ENCODE data around the gene ERBIN. TPM values are rescaled to one million over a fixed set of nuclear protein-coding genes. Genes with fewer than 3 reads are reported as not detected.

The ERBIN gene
- total RNA-seq, 2 experiments from 2014 or later: 44.8 to 52.3 TPM

DNA sequence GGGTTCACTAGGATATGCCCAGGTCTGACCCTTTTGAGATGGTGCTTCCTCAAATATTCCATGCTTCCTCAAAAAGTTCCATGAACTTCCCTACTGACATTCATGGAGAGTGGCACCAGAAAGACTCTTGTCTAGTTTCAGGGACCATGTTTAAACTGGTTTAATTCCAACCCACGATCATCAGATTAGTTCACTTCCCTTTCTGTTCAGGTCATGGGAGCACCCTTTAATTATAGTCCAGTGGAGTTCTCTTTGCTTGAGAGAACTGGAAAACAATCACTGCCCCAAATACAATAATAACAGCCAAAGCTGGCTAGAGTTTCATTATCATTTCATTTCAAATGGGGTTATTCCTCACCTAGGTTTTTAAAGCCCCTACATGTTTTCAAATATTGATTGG lies 9.7 kb upstream of the ERBIN start:
- no peaks in the 10 kb centered on the region for H3K36me3 Mint-ChIP-seq (ENCODE audit: low read depth)
- intact Hi-C loops (cut with DNase I, micrococcal nuclease): no loop called here
- no peak overlapping the region for H3K27ac Mint-ChIP-seq
- CTCF ChIA-PET: interaction anchor here (0.8 to 1.6 kb wide), 4 partner anchors 8 to 156 kb away, joined by 3 to 5 read pairs (median 4); no protein-coding TSS in a partner anchor
- ATAC-seq (no peak), DNase-seq (no peak)
- H3K4me3 Mint-ChIP-seq: no peak overlapping the region
- POLR2A ChIA-PET: interaction anchor here (0.6 kb wide), 1 partner anchor 428 kb away, joined by 4 read pairs; no protein-coding TSS in a partner anchor
- peaks cover 7% of the 10 kb centered on the region for H3K4me1 Mint-ChIP-seq
- H3K27me3 Mint-ChIP-seq: no peaks in the 10 kb centered on the region
- H3K9me3 Mint-ChIP-seq (ENCODE audit: low read depth): no peaks in the 10 kb centered on the region

DNA sequence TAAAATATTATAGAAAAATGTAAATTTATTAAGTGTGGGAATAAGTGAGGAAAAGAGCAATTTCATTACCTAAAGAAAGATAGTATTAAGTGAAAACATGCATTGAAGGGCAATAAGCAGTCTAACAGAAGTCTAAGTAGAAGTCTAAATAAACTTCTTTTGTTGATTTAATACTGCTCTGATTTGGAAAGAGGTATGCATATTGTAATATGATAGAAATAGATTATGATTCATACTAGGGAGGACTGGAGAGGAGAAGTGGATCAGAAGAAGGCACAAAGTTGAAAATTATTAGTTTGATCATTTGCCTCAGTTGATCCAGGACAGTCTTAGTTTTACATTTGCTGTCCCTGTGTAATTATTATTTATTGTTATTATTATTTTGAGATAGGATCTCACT lies 6.6 kb upstream of the ERBIN start:
- H3K9me3 Mint-ChIP-seq (ENCODE audit: low read depth): no peaks in the 10 kb centered on the region
- H3K4me3 Mint-ChIP-seq: no peak overlapping the region
- ChIA-PET CTCF (interaction anchor here (0.6 to 1.3 kb wide), 3 partner anchors 18 to 1284 kb away, joined by 3 to 4 read pairs (median 3); no protein-coding TSS in a partner anchor), POLR2A (no interaction called here)
- H3K36me3 Mint-ChIP-seq (ENCODE audit: low read depth): no peaks in the 10 kb centered on the region
- H3K27ac Mint-ChIP-seq: no peak overlapping the region
- H3K4me1 Mint-ChIP-seq: peaks cover 13% of the 10 kb centered on the region
- DNase-seq: no peak
- H3K27me3 Mint-ChIP-seq: no peaks in the 10 kb centered on the region
- intact Hi-C loops (cut with DNase I, micrococcal nuclease): loop anchor here (10.0 kb wide), 2 partner anchors 115 to 905 kb away; no protein-coding TSS in a partner anchor
- ATAC-seq: no peak

DNA sequence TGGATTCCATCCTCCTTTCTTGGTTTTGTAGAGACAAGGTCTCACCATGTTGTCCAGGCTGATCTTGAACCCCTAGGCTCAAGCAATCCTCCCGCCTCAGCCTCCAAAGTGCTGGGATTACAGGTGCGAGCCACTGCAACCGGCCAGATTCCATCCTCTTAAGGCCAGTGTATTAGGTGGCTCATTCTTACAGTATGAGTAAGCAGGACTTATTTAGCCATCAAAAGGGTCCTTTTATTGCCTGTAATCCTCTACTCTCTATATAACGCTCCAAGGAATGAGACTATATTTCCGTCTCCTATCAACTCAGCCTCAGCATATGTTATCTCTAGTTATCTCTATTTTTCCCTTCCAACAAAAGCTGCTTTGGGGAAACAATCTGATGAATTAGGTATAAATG lies 3.0 kb upstream of the ERBIN start:
- intact Hi-C loops (cut with DNase I, micrococcal nuclease): loop anchor here (10.0 kb wide), 2 partner anchors 119 to 901 kb away; no protein-coding TSS in a partner anchor
- H3K4me1 Mint-ChIP-seq: peaks cover 13% of the 10 kb centered on the region
- ATAC-seq: no peak
- H3K27me3 Mint-ChIP-seq: no peaks in the 10 kb centered on the region
- H3K36me3 Mint-ChIP-seq (ENCODE audit: low read depth): no peaks in the 10 kb centered on the region
- ChIA-PET POLR2A (interaction anchor here (0.6 kb wide), 1 partner anchor 15 kb away, joined by 3 read pairs; no protein-coding TSS in a partner anchor), CTCF (no interaction called here)
- no peak for DNase-seq
- H3K4me3 Mint-ChIP-seq: no peak overlapping the region
- H3K9me3 Mint-ChIP-seq (ENCODE audit: low read depth): no peaks in the 10 kb centered on the region
- no peak overlapping the region for H3K27ac Mint-ChIP-seq

DNA sequence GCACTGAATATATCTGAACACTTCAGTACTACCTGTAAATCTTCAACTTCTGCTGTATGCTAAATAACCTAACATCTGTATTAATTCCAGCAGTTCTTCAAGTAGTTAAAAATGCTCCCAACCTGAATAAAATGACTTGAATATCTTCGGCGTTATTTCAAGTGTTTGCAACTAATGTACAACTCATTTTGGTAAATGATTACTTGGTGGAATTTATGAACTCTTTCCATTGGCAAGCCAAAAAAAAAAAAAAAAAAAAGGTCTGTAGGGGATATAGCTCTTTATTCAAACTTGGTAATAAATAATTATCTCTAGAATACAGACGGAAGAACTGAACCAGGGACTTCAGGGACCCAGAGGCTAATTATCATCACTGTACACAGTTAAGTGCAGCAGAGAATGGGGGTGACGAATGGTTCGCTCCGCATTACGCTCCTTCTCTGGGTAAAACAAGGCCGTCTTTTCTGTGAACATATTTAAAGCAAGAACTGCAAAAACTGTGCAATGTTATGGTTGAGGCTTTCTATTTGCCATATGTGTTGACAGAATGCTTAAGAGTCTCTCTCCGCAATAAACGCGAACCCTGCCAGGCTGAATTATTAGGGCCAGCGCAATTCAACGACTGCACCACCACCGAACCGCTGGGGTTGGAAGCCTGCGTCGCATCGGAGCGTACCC lies 1.9 kb upstream of the ERBIN start:
- no peak for ATAC-seq
- Mint-ChIP-seq H3K4me1 (peaks cover 16% of the 10 kb centered on the region), H3K36me3 (ENCODE audit: low read depth) (no peaks in the 10 kb centered on the region), H3K9me3 (ENCODE audit: low read depth) (no peaks in the 10 kb centered on the region), H3K27ac (peak overlapping the region; percentile 68), H3K27me3 (no peaks in the 10 kb centered on the region), H3K4me3 (peak overlapping the region; percentile 71)
- ChIA-PET CTCF (interaction anchor here (0.6 to 1.1 kb wide), 6 partner anchors 9 to 316 kb away, joined by 3 read pairs; no protein-coding TSS in a partner anchor), POLR2A (interaction anchor here (0.8 to 1.0 kb wide), 2 partner anchors 199 to 219 kb away, joined by 4 to 7 read pairs; partner anchors contain the start of gene SREK1)
- intact Hi-C loops (cut with DNase I, micrococcal nuclease): loop anchor here (1.0 to 10.0 kb wide), 11 partner anchors 38 to 900 kb away; partner anchors contain the start of genes CENPK (in 1 of the 2), PPWD1 (in 1 of the 2), SHLD3 (in 1 of the 2) and SREK1 (in 1 of the 2)
- DNase-seq: no peak

DNA sequence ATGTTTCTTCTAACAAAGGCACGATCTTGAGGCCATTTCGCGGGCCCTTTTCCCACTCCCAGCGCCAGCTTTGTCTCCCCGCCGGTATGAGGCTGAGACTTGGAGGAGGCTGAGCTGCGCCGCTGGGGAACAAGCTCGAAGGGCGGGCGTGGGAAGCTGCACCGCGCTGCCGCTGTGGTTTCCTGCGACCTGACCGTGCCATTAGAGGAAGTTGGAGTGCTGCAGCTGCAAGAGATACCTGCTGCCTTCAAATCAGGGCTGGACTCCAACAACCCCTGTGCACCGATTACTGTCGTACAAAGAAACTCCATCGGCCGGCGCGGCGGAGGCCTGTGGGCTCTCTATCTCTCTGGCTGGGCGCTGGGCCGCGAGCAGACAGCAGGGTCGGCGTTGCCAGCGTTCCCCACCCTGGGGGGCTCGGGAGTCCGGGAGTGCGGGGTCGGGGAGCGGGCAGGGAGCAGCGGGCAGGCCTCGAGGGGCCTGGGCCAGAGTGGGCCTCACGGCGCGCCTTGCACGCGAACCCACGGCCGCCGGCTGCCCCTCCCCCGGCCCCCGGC lies 1.3 kb upstream of the ERBIN start:
- Mint-ChIP-seq H3K27me3 (no peaks in the 10 kb centered on the region), H3K9me3 (ENCODE audit: low read depth) (no peaks in the 10 kb centered on the region), H3K4me1 (peaks cover 22% of the 10 kb centered on the region), H3K27ac (peak overlapping the region; percentile 68), H3K36me3 (ENCODE audit: low read depth) (no peaks in the 10 kb centered on the region), H3K4me3 (peak overlapping the region; percentile 71)
- DNase-seq: peak; percentile 82
- ChIA-PET POLR2A (interaction anchor here (1.0 kb wide), 1 partner anchor 219 kb away, joined by 4 read pairs; the partner anchor contains the start of gene SREK1), CTCF (interaction anchor here (0.6 to 1.1 kb wide), 6 partner anchors 9 to 316 kb away, joined by 3 to 4 read pairs (median 3); no protein-coding TSS in a partner anchor)
- intact Hi-C loops (cut with DNase I, micrococcal nuclease): loop anchor here (1.0 to 10.0 kb wide), 11 partner anchors 37 to 900 kb away; partner anchors contain the start of genes CENPK (in 1 of the 2), PPWD1 (in 1 of the 2), SHLD3 (in 1 of the 2) and SREK1 (in 1 of the 2)
- peak; percentile 43 for ATAC-seq

DNA sequence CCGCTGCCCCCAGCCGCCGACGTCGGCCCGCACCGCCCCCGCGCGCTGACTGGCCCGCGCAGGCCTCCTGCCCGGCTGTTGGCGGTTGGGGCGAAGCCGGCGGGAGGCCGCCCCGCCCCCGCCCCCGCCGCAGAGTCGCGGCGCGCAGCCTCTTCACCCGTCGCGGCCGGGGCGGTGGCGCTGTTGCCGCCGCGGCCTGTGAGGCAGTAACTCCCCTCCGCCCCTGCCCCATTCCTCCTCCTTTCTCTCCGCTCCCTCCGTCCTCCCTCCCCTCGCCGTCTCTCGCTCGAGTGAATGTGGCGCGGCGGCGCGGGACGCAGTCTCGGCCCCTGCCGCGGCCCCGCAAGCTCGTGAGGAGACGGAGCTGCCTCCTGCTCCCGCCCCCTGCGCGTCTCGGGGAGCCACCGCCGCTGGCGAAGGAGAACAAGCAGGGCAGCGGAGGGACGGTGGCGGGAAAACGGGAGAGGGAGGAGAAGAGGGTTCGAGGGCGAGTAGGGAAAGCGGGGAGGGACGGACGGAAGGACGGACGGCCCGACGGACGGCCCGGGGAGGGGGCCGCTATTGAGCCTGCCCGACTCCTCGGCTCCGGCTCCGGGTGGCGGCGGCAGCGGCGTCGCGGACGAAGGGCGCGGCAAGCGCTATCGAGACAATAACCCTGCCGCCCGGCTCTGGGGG lies 637 bp upstream of the ERBIN start:
- Mint-ChIP-seq H3K4me1 (peaks cover 28% of the 10 kb centered on the region), H3K36me3 (ENCODE audit: low read depth) (peaks cover 4% of the 10 kb centered on the region), H3K9me3 (ENCODE audit: low read depth) (no peaks in the 10 kb centered on the region), H3K4me3 (peak overlapping the region; percentile 85), H3K27ac (peak overlapping the region; percentile 87), H3K27me3 (no peaks in the 10 kb centered on the region)
- DNase-seq: peak; percentile 84
- intact Hi-C loops (cut with DNase I, micrococcal nuclease): loop anchor here (1.0 to 10.0 kb wide), 15 partner anchors 36 to 899 kb away; partner anchors contain the start of genes CENPK (in 2 of the 2), PPWD1 (in 2 of the 2), SREK1 (in 2 of the 2) and NLN (in 1 of the 2)
- ChIA-PET POLR2A (interaction anchor here (1.0 kb wide), 1 partner anchor 218 kb away, joined by 4 read pairs; the partner anchor contains the start of gene SREK1), CTCF (interaction anchor here (0.6 to 1.1 kb wide), 5 partner anchors 13 to 317 kb away, joined by 3 to 5 read pairs (median 3); no protein-coding TSS in a partner anchor)
- ATAC-seq: peak; percentile 65

DNA sequence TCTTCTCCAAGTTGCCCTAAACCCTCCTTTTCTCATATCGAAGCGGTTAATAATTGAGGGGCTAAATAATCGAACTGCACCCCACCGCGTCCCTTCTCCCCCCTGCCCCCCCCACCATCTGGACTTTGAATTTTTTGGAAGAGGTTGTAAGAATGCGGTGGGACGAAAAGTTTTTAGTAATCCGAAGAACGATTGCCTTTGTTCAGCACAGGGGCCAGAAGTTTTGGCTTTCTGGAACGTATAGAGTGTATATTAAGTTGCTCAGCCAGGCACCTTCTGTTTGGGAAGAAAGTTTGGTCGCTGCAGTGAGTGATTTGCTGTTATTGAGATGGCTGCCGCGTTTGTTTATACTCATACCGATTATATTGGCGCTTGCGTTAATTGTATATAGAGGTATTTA lies 518 bp downstream of the ERBIN start:
- Mint-ChIP-seq H3K27ac (peak overlapping the region; percentile 98), H3K27me3 (no peaks in the 10 kb centered on the region), H3K36me3 (ENCODE audit: low read depth) (peaks cover 5% of the 10 kb centered on the region), H3K4me1 (peaks cover 36% of the 10 kb centered on the region), H3K9me3 (ENCODE audit: low read depth) (no peaks in the 10 kb centered on the region), H3K4me3 (peak overlapping the region; percentile 85)
- intact Hi-C loops (cut with DNase I, micrococcal nuclease): loop anchor here (1.0 to 10.0 kb wide), 13 partner anchors 34 to 898 kb away; partner anchors contain the start of genes CENPK (in 2 of the 2), PPWD1 (in 2 of the 2), NLN (in 1 of the 2) and SGTB (in 1 of the 2)
- ChIA-PET POLR2A (interaction anchor here (0.5 to 0.7 kb wide), 2 partner anchors 25 to 51 kb away, joined by 3 to 4 read pairs; no protein-coding TSS in a partner anchor), CTCF (no interaction called here)
- peak; percentile 29 for DNase-seq
- ATAC-seq: no peak

DNA sequence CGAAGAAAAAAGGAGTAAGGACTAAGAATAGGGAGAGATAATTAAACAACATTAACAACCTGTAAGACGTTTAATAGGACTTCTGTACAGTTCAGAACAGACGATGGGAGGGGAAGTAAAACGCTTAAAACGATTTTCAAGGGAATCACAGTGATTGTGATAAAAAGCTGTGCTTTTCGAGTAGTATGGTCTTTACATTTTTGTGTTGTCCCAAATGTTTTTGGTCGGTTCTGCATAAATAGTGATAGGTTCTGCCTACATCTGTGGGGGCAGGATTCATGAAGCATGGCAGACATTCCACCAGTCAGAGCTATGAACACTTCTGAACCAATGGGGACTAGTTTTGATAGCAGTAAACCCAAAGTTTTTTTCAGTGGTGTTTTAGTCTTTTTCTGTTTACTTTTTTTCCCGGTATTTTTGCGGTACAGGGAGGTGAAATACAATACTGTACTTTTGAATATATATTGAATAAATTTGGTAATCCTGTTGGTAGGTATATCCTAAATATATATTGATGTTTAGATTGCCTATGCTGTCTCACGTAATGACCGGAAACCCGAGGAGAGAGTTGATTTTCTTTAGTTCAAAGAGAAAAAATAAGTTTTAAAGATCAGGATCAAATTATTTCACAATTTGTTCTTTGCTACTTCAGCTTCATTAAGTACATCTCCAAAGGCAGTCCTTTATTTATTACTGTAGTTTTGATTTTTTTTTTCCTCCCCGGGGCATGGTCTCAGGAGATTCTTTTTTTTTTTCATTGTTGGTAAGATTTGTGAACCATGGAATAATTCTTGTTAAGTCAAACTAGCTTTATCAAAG lies 1.3 kb downstream of the ERBIN start:
- ATAC-seq: peak; percentile 44
- Mint-ChIP-seq H3K36me3 (ENCODE audit: low read depth) (peaks cover 8% of the 10 kb centered on the region), H3K27ac (peak overlapping the region; percentile 98), H3K9me3 (ENCODE audit: low read depth) (no peaks in the 10 kb centered on the region), H3K4me1 (peaks cover 42% of the 10 kb centered on the region), H3K27me3 (no peaks in the 10 kb centered on the region), H3K4me3 (peak overlapping the region; percentile 85)
- peak; percentile 51 for DNase-seq
- intact Hi-C loops (cut with DNase I, micrococcal nuclease): loop anchor here (2.0 to 10.0 kb wide), 10 partner anchors 35 to 897 kb away; partner anchors contain the start of genes CENPK (in 2 of the 2), PPWD1 (in 2 of the 2), SHLD3 (in 1 of the 2) and TRAPPC13 (in 1 of the 2)
- ChIA-PET CTCF (interaction anchor here (1.0 kb wide), 1 partner anchor 216 kb away, joined by 4 read pairs; the partner anchor contains the start of gene SREK1), POLR2A (no interaction called here)

DNA sequence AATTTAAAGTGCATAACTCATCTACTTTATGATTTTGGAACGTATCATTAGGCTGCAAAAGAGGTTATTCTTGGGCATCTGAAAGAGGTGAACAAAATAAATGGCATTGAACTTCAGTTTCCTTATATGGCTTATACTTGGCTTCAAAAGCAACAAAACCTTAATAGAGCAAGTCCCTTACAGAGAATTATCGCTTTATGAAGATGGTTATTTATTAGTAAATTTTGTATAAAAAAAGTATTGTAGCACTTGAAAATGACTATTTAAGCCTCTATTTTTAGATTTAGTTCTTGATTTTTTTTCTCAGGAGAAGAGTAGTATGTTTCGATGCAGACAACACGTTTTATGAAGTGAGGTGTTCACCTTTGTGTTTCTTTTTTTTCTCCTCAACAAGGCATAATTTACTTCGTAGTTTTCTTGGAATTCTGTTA lies 2.0 kb downstream of the ERBIN start:
- peaks cover 13% of the 10 kb centered on the region for H3K36me3 Mint-ChIP-seq (ENCODE audit: low read depth)
- no peaks in the 10 kb centered on the region for H3K27me3 Mint-ChIP-seq
- no peaks in the 10 kb centered on the region for H3K9me3 Mint-ChIP-seq (ENCODE audit: low read depth)
- no peak for DNase-seq
- peaks cover 48% of the 10 kb centered on the region for H3K4me1 Mint-ChIP-seq
- H3K4me3 Mint-ChIP-seq: peak overlapping the region; percentile 85
- intact Hi-C loops (cut with DNase I, micrococcal nuclease): loop anchor here (5.0 to 10.0 kb wide), 8 partner anchors 34 to 896 kb away; partner anchors contain the start of genes CENPK (in 1 of the 2), PPWD1 (in 1 of the 2), SHLD3 (in 1 of the 2) and TRAPPC13 (in 1 of the 2)
- no peak for ATAC-seq
- POLR2A ChIA-PET: no interaction called here
- H3K27ac Mint-ChIP-seq: peak overlapping the region; percentile 98
- CTCF ChIA-PET: interaction anchor here (0.9 kb wide), 1 partner anchor 14 kb away, joined by 3 read pairs; no protein-coding TSS in a partner anchor

Data from activated CD4-positive, alpha-beta T cell treated with anti-CD3 and anti-CD28 coated beads for 36 hours (primary cell).